HL-60/S4 treated with retinoic acid at 250 ng/mL for 4 days and 3 days (cell line): ENCODE measurements around the gene THEM5.

Experiments
- in situ Hi-C: fragments of 300-500 bp; cut with MboI; formaldehyde crosslinking; loops from 2 replicates; pipeline ENCODE4 v1.7.0; 2022; ENCODE audit warnings: low sequenced_read_pairs

The THEM5 gene

GRCh38 chr1:151822404-151822803 lies 31.1 kb downstream of the THEM5 start:
- in situ Hi-C loops = no loop called here

- in situ Hi-C loops = no loop called here
These were observed 32.6 kb downstream of the THEM5 start for GRCh38 chr1:151820940-151821339.

GRCh38 chr1:151819976-151820623 lies 33.4 kb downstream of the THEM5 start:
- in situ Hi-C loops = no loop called here

- in situ Hi-C loops = no loop called here
These were observed 34.2 kb downstream of the THEM5 start for GRCh38 chr1:151819227-151819835.

GRCh38 chr1:151817353-151817730 lies 36.2 kb downstream of the THEM5 start:
- in situ Hi-C loops = no loop called here

GRCh38 chr1:151816548-151817352 lies 36.8 kb downstream of the THEM5 start:
- in situ Hi-C loops = no loop called here

GRCh38 chr1:151815716-151816327 lies 37.7 kb downstream of the THEM5 start:
- in situ Hi-C loops = no loop called here

GRCh38 chr1:151814971-151815545 lies 38.5 kb downstream of the THEM5 start:
- in situ Hi-C loops = no loop called here

GRCh38 chr1:151814426-151814825 lies 39.1 kb downstream of the THEM5 start:
- in situ Hi-C loops = no loop called here

GRCh38 chr1:151813271-151813977 lies 40.1 kb downstream of the THEM5 start:
- in situ Hi-C loops = no loop called here

GRCh38 chr1:151811181-151811580 lies 42.3 kb downstream of the THEM5 start:
- in situ Hi-C loops = no loop called here

- in situ Hi-C loops = no loop called here
These were observed 43.4 kb downstream of the THEM5 start for GRCh38 chr1:151809985-151810556.

GRCh38 chr1:151809290-151809984 lies 44.1 kb downstream of the THEM5 start:
- in situ Hi-C loops = no loop called here

GRCh38 chr1:151807766-151808165 lies 45.7 kb downstream of the THEM5 start:
- in situ Hi-C loops = no loop called here

GRCh38 chr1:151807131-151807530 lies 46.4 kb downstream of the THEM5 start:
- in situ Hi-C loops = no loop called here

GRCh38 chr1:151806170-151806569 lies 47.3 kb downstream of the THEM5 start:
- in situ Hi-C loops = no loop called here

GRCh38 chr1:151805066-151805820 lies 48.3 kb downstream of the THEM5 start, which contains the start of gene LINGO4:
Gene LINGO4, minus strand, starts transcription at chr1:151805419. Its CDS starts 2,715 bp downstream, at chr1:151802704.
- in situ Hi-C loops = no loop called here

- in situ Hi-C loops = no loop called here
These were observed 49.6 kb downstream of the THEM5 start for GRCh38 chr1:151803915-151804314.

GRCh38 chr1:151803164-151803563 lies 50.3 kb downstream of the THEM5 start:
- in situ Hi-C loops = no loop called here
